ENCODE results near the gene NTMT1.

The NTMT1 gene

GRCh38 chr9:129637673-129638439, 11.9 kb downstream of the NTMT1 start:
- no peak for DNase-seq

- no peak for DNase-seq
Measured at GRCh38 chr9:129639034-129639630, 13.2 kb downstream of the NTMT1 start.

GRCh38 chr9:129639756-129640085, 13.8 kb downstream of the NTMT1 start:
- no peak for DNase-seq

- DNase-seq, result no peak
Measured at GRCh38 chr9:129640086-129640870, 14.3 kb downstream of the NTMT1 start.

- no peak for DNase-seq
Measured at GRCh38 chr9:129640871-129641749, 15.1 kb downstream of the NTMT1 start.

DNA sequence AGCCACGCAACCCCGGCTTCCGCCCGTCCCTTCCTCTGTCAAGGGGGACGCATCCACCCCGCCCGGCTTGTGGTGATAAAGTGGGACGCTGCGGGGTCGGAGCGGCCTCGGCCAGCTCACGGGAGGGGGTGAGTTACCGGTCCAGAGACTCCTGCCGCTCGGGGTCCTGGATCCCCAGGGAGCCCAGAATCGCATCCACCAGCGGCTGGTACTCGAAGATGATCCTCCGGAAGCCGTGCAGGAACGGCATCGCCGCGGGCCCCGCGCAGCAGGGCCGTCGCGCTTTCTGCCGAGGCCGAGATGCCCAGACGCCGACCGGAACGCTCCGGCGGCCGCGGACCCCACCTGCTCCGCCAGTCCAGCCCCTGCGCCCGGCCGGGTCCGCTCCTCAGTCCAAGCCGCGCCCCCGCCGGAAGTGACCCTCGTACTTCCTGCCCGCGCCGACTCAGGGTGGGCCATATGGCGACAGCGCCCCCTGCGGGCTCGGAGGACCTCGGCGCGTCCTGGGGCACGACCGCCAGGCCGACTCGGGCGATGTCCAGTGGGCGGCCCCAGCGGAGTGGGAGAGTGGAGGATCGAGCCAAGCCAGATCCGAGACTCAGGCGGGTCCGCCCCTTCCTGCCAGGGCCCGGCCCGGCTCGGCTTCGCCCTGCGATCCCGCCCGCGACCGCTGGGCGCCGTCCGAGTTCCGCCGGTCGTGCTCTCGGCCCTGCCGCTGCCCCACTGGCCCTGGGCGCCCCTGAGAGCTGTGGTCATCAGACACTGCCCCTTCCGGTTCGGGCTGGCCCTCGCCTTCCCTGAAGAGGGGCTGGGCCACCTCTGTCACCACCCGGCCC, 16.0 kb downstream of the NTMT1 start, which contains the start of gene ASB6:
Gene ASB6, minus strand, starts transcription at position 402 of the 836 bp plus-strand sequence. Its CDS starts 152 bp downstream, at position 250.
- peak; percentile 94 for DNase-seq

DNA sequence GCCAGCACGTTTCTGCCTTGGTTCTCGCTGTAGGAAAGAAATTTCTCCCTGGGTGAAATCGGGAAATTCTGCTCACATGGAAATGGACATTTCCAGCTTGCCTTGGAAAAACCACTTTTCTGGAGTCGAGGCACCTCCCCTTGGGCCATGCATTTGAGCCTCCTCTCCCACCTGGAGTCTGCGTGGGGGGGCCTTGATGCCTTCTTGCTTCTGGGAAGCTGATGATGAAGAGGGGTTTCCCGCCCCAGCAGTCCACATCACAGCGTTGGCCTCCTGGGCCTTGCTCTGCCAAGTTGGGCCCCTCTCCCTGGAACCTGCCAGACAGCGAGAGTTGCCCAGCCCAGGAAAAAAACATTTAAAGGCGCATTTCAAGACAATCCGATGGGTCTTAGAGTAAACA, 17.7 kb downstream of the NTMT1 start:
- no peak for DNase-seq

- DNase-seq, result no peak
Measured at GRCh38 chr9:129644365-129644764, 18.4 kb downstream of the NTMT1 start.

- no peak for DNase-seq
Measured at GRCh38 chr9:129644902-129645301, 18.9 kb downstream of the NTMT1 start.

- no peak for DNase-seq
Measured at GRCh38 chr9:129646252-129646651, 20.3 kb downstream of the NTMT1 start.

- no peak for DNase-seq
Measured at GRCh38 chr9:129646654-129647053, 20.7 kb downstream of the NTMT1 start.

DNA sequence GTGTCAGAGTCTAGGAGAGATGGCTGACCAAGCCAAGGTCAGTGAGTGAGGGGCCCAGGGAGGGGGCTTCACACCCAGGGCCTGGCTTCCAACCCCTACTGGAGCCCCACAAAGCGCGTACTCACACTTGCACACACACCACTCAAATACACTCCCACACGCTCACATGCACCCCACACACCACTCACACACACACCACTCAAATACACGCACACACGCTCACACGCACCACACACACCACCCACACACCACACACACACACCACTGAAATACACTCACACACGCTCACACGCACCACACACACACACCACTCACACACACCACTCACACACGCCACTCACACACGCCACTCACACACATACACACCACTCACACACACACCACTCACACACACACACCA, 21.7 kb downstream of the NTMT1 start:
- no peak for DNase-seq

GRCh38 chr9:129648092-129648763, 22.3 kb downstream of the NTMT1 start:
- DNase-seq, result no peak

- DNase-seq, result no peak
Measured at GRCh38 chr9:129648764-129649115, 22.8 kb downstream of the NTMT1 start.

DNA sequence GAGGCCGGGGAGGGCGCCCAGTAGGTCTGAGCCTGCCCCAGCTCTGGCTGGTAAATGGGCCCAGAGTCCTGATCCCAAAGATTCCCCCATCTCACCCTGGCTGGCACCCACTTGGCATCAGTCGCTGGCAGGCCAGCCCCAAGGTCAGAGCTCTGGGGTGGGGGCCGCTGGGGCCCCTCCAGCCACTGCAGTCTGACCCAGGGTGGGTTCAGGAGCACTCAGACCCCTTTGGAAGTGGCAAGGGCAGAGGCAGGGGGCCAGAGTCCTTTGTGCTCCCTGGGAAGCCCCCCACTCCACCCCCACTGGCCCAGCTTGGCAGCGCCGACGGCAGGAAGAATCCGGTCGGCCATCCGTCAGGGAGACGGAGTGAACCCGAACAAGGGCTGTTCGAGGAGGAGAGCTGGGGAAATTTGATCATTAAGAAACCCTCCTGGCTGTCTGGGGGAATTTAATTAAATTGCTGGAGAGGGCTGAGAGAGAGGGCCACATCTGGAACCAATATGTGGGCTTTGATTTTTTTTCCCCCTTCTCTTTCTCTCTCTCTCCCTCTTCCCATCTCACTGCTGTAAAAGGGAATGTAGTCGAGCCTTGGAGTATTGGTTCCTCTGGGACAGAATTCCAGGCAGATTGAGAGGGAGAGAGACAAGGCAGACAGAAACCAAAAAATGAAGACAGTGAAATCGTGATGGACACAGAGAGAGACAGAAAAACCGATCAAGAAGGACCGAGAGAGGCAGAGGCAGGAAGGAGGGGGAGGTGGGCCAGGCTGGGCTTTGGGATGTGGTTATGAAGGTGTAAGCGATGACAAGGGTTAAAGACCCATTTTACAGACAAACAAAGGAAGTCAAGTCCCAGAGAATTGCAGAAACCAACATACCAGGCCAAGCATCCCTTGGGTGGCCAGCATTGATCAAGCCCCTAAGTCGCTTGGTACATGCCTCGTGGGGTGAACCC, 24.0 kb downstream of the NTMT1 start:
- DNase-seq, result no peak

DNA sequence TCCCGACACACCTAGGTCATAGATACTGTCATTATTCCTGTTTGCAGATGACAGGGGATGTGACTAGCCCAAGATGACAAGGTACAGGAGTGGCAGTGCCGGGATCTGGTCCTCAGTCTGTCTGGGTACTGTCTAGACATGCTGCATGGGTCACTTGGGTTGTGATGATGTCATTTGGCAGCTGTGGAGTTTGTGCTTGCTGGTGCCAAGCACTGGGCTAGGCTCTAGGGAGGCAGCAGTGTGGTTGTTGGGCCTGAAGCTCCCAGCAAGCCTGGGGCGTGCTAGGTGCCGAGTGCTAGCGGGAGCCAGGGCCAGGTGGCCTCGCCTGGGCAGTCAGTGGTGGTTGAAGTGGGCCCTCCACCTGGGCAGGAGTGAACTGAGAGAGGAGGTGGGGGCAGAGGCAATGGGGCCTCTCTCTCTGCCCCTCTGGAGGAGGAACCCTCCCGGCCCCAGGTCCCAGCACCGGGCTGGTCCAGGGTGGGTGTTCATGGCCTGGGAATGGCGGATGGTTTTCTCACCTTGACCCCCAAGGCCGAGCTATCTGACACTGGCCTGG, 24.8 kb downstream of the NTMT1 start:
- DNase-seq, result no peak

GRCh38 chr9:129653823-129654553, 28.0 kb downstream of the NTMT1 start:
- no peak for DNase-seq

- DNase-seq, result no peak
Measured at GRCh38 chr9:129654554-129655040, 28.6 kb downstream of the NTMT1 start.

DNA sequence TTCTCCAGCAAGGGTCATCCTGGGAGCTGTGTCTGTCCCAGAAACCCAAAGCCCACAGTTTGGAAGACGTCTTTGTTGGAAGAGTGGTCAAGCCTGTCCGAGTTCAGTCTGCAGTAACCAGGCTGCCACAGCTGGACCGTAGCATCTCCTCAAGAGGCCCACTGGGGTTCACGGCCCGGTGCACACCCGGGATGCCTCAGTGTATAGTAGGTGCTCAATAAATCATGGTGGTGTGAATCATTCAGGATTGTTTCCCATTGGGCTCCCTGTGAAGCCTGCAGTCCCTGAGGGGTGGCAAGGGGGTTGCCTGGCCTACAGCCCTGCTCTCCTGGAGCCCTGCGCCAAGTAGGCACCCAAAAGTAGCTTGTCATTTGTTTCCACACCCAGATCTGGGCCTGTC, 29.2 kb downstream of the NTMT1 start:
- no peak for DNase-seq

Data from CD4-positive, alpha-beta T cell treated with Interleukin-12 subunit alpha and Interleukin-12 subunit beta, for 1 hour (primary cell).